Adipose tissue (tissue), 3 donors: ENCODE measurements around the gene PRKACA. TPM values are rescaled to one million over a fixed set of nuclear protein-coding genes. Genes with fewer than 3 reads are reported as not detected.
"Not testable (repeated sequence)": the region's sequence is repeated elsewhere in the genome, so short reads cannot be mapped to it uniquely, and the experiment has no call there.

Source experiments
- H3K27ac ChIP-seq: one replicate; pipeline ENCODE4 v1.5.1; 2013; ENCODE audit warnings: low read depth, low read length
- WGBS, 3 donors: extraction: QIAGEN DNeasy Blood & Tissue Kit; methylation state at CpG; one replicate each; pipeline ENCODE4 v1.1.7; 2013; 5-methylcytosine and 5-hydroxymethylcytosine counted together
- polyA plus RNA-seq, 3 donors: library from polyadenylated mRNA; stranded (reverse); fragments of 200-250 nt; gene quantifications; one replicate each; pipeline ENCODE4 v1.2.3, GENCODE V29; 2013
- donor health status: healthy with polysubstance abuse.
- donor health status: Bipolar disorder and iron deficiency.
- donor health status: healthy.

Gene PRKACA
- polyA plus RNA-seq, 3 donors: 29.8 to 95.5 (median 73.2) TPM

DNA sequence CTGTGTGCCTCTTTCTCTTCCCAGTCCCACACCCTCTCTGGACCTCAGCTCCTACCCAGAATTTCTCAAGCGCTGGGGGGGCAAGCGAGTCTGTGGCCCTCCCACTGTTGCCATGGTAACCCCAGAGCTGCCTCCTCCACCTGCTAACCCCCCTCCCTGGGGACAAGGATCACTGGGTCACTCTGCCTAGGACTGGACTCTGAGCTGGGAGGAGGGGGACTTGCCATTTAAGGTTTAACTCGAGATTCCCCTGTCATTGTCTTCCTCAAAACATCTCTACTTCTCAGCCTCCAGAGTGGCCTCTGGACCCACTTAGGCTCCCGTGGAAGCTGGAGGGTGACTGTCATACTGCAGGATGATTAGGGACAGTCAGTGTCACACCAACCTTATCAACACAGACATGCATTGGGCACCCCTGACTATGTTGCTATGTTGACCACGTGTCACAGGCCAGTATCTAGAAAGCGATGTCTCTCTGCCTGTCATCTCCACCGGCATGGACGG is 57.9 kb downstream of the PRKACA start:
- WGBS, 3 donors: 37 to 57% (median 47%) methylated on average over 8 of the region's 8 CpGs
- no peak overlapping the region for H3K27ac ChIP-seq

DNA sequence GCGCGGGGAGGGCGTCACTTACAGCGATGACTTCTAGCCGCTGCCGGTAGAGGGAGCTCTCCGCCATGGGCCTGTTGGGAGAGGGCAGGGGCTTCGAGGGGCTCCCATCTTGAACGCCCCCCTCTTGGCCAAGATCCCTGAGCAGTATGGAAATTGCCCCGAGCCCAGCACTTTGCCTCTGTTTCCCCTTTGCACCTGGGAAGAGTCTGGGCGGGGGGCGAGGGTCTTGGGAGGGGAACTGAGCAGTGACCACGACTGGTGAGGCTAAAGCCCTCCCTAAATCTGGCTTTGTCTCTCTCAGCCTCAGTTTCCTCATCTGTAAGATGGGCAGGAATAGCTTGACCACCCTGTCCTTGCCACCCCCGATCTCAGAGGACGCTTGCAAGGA is 58.5 kb downstream of the PRKACA start:
- H3K27ac ChIP-seq: no peak overlapping the region
- WGBS, 3 donors: 19 to 43% (median 21%) methylated on average over 13 to 15 of the region's 15 CpGs

DNA sequence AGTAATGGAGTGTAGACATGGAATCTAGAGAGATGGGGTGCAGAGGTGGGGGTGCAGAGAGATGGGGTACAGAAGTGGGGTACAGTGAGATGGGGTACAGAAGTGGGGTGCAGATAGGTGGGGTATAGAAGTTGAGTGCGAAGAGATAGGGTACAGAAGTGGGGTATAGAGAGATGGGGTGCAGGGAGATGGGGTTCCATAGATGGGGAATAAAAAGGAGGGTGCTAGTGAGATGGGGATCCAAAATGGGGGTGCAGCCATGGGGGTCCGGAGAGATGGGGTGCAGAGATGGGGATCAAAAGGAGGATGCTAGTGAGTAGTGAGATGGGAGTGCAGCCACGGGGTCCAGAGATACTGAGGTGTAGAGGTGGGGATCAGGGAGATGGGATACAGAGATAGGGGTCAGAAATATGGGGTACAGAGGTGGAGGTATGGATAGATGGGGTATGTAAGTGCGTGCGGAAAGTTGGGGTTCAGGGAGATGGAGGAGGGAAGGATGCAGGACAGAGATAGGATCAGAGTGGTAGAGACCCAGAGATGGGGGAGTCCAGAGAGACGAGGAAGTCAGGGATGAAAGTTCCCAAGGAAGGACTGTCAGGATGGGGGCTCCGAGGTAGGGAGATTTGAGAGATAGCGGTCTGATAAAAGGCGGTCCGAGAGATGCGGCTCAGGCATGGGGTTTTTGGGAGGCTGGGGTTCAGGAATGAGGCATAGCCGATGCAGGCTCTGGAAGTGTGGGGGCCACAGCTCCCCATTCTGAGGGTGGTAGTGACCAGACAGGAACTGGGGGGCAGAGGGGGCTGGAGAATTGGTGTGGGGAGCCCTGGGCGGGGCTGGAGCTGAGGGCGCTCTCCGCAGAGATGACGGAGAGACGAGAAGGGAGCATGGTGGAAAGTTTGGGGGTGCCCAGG is 59.1 kb downstream of the PRKACA start:
- WGBS, 3 donors: 23 to 61% (median 25%) methylated on average over 17 of the region's 17 CpGs
- no peak overlapping the region for H3K27ac ChIP-seq

DNA sequence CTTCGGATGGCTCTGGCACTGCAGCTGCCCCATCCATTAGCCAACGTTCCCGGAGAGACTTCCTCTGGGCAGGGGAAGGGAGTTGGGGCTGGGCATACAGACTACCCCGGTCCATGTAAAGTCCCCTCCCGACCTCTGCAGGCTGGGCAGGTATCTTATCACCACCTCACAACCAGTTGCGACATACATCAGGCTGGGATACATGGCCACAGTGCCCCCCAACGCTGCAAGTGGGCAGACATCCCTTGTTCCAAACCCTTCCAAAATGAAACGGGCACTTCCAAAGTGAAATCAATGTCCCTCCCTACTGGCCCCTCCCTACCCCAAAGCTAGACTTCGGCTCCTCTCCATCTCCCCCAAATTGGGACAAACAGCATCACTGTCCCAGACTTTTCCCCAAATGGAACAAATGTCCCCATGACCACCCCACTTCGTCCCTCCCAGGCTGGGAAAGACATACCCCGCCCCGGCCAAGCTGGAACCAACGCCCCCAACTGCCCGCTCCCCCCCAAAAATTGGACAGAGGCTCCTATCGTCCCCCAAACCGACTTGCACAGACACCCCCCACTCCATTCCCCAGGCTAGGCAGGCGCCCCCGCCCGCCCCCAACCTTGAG is 60.7 kb downstream of the PRKACA start:
- H3K27ac ChIP-seq: no peak overlapping the region
- 34 to 68% (median 39%) methylated on average over 19 of the region's 19 CpGs for WGBS, 3 donors

DNA sequence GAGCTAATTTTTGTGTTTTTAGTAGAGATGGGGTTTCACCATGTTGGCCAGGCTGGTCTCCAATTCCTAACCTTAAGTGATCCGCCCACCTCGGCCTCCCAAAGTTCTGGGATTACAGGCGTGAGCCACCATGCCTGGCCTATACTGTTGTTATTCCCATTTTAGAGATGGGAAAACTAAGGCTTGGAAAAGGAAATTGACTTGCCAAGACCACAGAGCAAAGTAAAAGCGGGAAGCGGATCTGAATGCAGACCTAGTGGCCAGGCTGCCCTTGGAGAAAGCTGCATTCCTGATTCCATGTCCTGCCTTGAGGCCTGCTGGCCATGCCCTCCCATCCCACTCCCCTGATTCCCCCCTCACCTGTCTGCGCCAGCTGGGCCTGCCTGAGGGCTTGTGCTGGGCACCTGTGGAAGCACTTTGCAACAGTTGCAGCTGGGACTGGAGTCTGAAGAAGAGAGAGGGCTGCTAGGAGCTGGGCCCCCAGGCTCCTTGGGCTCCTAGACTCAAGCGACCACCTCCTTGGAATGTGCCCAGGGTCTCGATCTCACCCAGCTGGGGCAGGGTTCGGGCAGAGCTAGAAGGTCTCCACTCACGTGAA is 61.4 kb downstream of the PRKACA start:
- 94 to 95% (median 94%) methylated on average over 10 of the region's 10 CpGs for WGBS, 3 donors
- no peak overlapping the region for H3K27ac ChIP-seq

DNA sequence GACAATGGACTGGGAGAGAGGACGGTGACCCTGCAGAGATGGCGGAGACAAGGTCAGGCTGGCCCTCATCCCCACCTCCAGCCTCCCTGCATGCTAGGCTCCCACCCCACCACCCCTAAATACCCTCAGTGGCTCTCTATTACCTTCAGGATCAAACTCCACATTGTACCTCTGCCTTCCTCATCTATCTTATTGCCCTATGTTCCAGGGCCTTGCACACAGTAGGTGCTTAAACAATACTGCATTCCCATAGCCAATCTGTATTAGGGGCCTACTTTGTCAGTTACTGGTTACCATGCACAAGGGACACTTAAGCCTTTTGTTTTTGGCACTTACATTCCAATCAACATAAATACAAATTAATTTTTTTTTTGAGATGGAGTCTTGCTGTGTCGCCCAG is 62.2 kb downstream of the PRKACA start:
- no peak overlapping the region for H3K27ac ChIP-seq
- 88 to 93% (median 92%) methylated on average over 3 of the region's 3 CpGs for WGBS, 3 donors

DNA sequence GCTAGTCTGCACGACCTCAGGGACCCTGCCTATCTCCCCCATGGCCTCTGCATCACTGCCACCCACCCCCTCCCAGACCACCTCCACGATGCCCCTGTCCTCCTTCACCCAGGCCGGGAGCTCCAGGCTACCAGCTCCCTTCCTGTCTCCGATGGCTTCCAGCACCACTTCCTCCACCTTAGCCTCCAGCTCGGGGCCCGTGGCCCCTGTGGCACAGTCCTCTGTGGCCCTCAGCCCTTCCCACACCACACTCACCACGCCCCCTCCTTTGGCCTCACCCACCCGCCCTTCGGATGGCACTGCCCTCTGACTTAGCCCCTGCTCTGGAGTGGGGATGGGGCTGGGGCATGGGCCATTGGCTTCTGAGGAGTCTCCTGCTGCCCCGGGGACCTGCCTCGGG is 62.8 kb downstream of the PRKACA start:
- H3K27ac ChIP-seq: no peak overlapping the region
- 46 to 77% (median 60%) methylated on average over 11 of the region's 11 CpGs for WGBS, 3 donors

DNA sequence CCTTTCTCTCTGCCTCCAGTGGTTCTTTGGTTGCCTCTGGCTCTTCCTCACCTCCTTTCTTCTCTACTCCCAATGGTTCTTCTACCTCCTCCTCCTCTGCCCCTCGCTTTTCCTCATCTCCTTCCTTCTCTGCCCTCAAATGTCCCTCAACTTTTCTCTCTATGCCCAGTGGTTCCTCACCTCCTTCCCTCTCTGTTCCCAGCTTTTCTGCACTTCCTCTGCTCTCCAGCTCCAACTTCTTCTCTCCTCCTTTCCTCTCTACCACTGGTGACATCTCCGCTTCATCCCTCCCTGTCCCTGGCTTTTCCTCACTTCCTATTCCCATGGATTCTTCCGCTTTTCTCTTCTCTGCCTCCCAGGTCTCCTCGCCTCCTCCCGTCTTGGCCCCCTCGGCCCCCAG is 63.5 kb downstream of the PRKACA start:
- H3K27ac ChIP-seq: no peak overlapping the region
- WGBS, 3 donors: 80 to 85% (median 84%) methylated on average over 6 of the region's 6 CpGs

DNA sequence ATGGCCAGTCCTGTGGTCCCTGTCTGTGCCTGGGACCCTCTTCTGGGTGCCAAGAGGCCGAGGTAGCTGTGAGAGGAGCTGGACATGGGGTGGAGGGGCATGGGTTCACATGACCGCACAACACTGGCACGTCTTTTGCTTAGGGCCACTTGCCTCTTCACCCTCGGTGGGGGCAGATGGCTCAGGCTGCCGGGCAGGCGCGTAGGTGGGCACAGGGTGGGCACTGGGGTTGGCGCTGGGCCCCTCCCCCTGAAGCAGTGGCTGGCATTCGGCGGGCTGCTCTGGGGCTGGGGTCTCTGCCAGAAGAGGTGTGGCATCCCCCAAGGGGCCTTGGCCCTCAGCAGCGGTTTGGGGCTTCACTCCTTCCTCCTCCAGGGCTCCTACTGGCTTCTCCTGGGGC is 64.1 kb downstream of the PRKACA start:
- 90 to 95% (median 94%) methylated on average over 11 of the region's 11 CpGs for WGBS, 3 donors

DNA sequence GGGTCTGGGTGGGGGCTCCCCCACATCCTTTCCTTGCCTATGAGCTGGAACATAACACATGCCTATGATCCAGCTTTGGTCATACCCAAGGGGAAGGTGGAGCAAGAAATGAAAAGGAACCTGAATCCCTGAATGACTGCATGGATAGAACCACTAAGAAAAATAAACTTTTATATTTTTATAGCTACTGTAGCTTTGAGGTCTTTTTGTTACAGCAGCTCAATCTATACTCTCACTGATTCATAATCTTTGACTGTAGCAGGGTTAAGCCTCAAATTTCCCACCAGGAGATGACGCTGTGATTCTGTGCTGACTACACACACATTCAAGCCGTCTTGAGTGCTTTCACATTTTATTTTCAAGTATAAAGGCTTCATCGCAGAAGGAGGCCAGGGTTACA is 64.5 kb downstream of the PRKACA start:
- no peak overlapping the region for H3K27ac ChIP-seq

More for the DNA sequence above, 64.1 kb downstream of the PRKACA start:
- H3K27ac ChIP-seq: no peak overlapping the region

DNA sequence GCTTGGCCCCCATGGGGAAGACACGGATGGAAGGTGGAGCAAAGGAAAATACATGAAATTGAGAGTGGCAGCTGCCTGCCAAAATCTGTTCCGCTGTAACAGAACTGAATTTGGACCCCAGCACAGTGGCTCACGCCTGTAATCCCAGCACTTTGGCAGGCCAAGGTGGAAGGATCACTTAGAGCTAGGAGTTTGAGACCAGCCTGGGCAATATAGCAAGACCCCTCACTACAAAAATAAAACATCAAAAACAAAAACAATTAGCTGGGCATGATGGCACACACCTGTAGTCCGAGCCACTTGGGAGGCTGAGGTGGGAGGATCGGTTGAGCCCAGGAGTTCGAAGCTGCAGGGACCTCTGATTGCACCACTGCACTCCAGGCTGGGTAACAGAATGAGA is 65.1 kb downstream of the PRKACA start:
- 85 to 94% (median 88%) methylated on average over 6 of the region's 6 CpGs for WGBS, 3 donors
- H3K27ac ChIP-seq: no peak overlapping the region

More for the DNA sequence above, 64.5 kb downstream of the PRKACA start:
- WGBS, 3 donors: 95 to 100% (median 98%) methylated on average over 3 of the region's 3 CpGs

DNA sequence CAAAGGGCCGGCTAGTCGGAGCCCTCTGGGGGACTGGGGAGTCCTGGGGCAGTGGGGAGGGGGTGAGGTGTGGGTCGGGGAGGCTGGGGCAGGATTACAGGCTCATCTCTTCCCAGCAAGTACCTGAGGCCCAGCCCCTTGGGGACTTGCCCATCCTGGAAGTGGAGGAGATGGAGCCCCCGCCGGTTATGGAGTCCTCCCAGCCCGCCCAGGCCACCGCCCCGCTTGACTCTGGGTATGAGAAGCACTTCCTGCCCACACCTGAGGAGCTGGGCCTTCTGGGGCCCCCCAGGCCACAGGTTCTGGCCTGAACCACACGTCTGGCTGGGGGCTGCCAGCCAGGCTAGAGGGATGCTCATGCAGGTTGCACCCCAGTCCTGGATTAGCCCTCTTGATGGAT is 65.6 kb downstream of the PRKACA start:
- 79 to 86% (median 83%) methylated on average over 8 to 9 of the region's 9 CpGs for WGBS, 3 donors
- no peak overlapping the region for H3K27ac ChIP-seq

DNA sequence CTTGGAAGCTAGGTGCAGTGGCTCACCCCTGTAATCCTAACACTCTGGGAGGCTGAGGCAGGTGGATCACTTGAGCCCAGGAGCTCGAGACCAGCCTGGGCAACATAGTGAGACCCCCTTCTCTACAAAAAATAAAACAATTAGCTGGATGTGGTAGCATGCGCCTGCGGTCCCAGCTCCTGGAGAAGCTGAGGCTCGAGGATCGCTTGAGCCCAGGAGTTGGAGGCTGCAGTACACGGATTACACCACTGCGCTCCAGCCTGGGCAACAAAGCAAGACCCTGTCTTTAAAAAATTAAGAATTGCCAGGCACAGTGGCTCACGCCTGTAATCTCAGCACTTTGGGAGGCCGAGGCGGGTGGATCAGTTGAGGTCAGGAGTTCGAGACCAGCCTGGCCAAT is 66.6 kb downstream of the PRKACA start:
- 91 to 95% (median 95%) methylated on average over 11 of the region's 11 CpGs for WGBS, 3 donors
- H3K27ac ChIP-seq: not testable (repeated sequence)

DNA sequence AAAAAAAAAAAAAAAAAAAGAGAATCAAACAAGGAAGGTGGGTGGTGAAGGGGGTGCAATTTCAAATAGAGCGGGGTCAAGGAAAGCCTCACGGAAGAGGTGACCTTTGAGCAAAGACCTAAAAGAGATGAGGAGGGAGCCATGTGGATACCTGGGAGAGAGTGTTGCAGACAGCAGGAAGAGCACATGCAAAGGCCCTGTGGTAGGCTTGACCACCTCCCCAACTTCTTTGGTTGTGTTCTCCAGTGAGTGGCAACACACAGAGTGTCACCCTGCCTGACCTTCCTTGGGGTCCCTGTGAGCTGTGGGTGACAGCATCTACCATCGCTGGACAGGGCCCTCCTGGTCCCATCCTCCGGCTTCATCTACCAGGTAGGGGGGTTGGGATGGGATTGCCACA is 67.0 kb downstream of the PRKACA start:
- 92 to 99% (median 95%) methylated on average over 4 of the region's 4 CpGs for WGBS, 3 donors
- H3K27ac ChIP-seq: no peak overlapping the region

DNA sequence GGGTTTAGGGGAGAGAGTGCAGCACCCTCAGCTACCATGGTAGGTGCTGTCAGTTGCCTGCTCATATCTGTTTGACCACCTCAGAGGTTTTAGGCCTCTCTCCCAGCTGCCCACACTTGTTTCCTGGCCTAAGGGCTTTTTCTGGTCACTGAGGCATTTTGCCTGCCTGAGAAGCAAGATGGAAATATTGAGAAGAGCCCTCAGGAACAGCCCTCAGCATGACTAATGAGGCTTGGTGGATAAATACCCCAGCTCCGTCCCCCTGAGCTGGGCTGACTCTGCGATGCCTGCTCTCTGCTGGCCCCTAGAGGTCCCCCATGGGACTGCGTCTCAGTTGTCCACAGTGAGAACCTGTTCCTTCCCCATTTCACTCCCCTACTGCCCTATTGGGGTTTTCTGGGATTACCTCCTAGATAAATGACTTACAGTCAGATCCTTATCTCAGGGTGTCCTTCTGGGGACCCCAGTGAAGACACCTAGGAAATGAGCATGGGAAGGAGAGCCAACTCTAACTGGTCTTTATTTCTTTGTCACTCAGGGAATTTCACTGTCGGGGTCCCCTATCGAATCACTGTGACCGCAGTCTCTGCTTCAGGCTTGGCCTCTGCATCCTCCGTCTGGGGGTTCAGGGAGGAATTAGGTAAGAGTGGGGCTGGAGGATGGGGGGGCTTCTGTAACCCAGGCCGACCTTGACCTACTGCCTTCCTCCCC is 69.0 kb downstream of the PRKACA start:
- 74 to 85% (median 83%) methylated on average over 8 of the region's 8 CpGs for WGBS, 3 donors
- H3K27ac ChIP-seq: no peak overlapping the region

DNA sequence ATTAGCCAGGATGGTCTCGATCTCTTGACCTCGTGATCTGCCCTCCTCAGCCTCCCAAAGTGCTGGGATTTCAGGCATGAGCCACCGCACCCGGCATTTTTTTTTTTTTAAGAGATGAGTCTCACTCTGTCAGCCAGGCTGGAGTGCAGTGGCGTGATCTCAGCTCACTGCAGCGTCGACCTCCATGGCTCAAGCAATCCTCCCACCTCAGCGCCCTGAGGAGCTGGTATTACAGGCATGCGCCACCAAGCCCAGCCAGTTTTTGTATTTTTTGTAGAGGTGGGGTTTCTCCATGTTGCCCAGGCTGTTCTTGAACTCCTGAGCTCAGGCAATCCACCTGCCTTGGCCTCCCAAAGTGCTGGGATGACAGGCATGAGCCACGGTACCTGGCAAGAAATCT is 69.7 kb downstream of the PRKACA start:
- H3K27ac ChIP-seq: not testable (repeated sequence)
- 97 to 99% (median 99%) methylated on average over 10 of the region's 10 CpGs for WGBS, 3 donors

DNA sequence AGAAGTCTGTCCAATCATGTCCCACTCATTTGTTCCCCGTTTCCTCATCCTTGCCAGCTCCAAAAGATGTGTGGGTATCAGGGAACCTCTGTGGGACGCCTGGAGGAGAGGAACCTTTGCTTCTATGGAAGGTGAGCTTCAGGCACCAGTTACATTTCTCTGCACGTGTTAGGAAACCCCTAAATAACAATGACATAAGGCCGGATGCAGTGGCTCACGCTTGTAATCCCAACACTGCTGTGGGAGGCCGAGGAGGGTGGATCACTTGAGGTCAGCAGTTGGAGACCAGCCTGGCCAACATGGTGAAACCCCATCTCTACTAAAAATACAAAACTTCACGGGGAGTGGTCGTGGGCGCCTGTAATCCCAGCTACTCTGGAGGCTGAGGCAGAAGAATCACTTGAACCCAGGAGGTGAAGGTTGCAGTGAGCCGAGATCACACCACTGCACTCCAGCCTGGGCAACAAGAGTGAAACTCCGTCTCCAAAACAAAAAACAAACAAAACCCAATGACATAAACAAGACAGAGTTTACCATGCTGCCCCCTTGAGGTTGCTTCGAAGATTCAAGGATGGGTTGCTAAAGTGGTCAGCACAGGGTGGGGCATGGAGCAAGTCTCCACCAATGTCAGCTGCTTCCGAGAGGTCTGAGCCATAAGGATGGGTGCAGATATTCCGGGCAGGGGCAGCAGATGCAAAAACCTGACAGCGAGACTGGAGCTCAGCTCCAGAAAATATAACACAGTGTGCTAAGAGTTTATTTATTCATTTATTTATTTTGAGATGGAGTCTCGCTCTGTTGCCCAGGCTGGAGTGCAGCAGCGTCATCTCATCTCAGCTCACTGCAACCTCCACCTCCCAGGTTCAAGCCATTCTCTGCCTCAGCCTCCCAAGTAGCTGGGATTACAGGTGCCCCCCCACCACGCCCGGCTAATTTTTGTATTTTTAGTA is 74.6 kb downstream of the PRKACA start:
- 57 to 64% (median 60%) methylated on average over 19 of the region's 19 CpGs for WGBS, 3 donors
- not testable (repeated sequence) for H3K27ac ChIP-seq
